Right hindlimb (tissue), 1 donor: ENCODE results near the gene LBR.

Experiments
- DNase-seq: peaks from one replicate; pipeline ENCODE4 v3.0.0-alpha.2; 2018

The LBR gene

GRCh38 chr1:225462714-225463574, 35.1 kb upstream of the LBR start:
- DNase-seq, result no peak

GRCh38 chr1:225462429-225462713, 34.5 kb upstream of the LBR start:
- no peak for DNase-seq

- DNase-seq, result no peak
Measured at GRCh38 chr1:225461533-225462428, 33.9 kb upstream of the LBR start.

- no peak for DNase-seq
Measured at GRCh38 chr1:225460737-225461532, 33.1 kb upstream of the LBR start.

- DNase-seq, result no peak
Measured at GRCh38 chr1:225460021-225460736, 32.3 kb upstream of the LBR start.

- DNase-seq, result no peak
Measured at GRCh38 chr1:225458222-225458631, 30.4 kb upstream of the LBR start.

GRCh38 chr1:225454733-225455132, 26.9 kb upstream of the LBR start:
- no peak for DNase-seq

GRCh38 chr1:225453797-225454648, 26.2 kb upstream of the LBR start:
- DNase-seq, result no peak

GRCh38 chr1:225451840-225452515, 24.1 kb upstream of the LBR start:
- DNase-seq, result no peak

- DNase-seq, result no peak
Measured at GRCh38 chr1:225451340-225451739, 23.5 kb upstream of the LBR start.

- DNase-seq, result no peak
Measured at GRCh38 chr1:225450491-225451191, 22.8 kb upstream of the LBR start.

- no peak for DNase-seq
Measured at GRCh38 chr1:225449774-225450173, 21.9 kb upstream of the LBR start.

GRCh38 chr1:225449261-225449660, 21.4 kb upstream of the LBR start:
- DNase-seq, result no peak

- no peak for DNase-seq
Measured at GRCh38 chr1:225448146-225448805, 20.4 kb upstream of the LBR start.

GRCh38 chr1:225447650-225448089, 19.8 kb upstream of the LBR start:
- peak; percentile 77 for DNase-seq

GRCh38 chr1:225446981-225447615, 19.3 kb upstream of the LBR start:
- no peak for DNase-seq

GRCh38 chr1:225446595-225446960, 18.7 kb upstream of the LBR start:
- DNase-seq, result no peak

GRCh38 chr1:225445639-225446594, 18.1 kb upstream of the LBR start:
- DNase-seq, result no peak
